GM18517 (cell line): ENCODE data around the gene ZNF326.

Experiments used
- ATAC-seq: cut with Tn5 transposase; IDR thresholded peaks from one replicate; pipeline ENCODE4 v1.9.1; 2021; ENCODE audit warnings: mild to moderate bottlenecking, moderate library complexity; ENCODE audit not compliant: unreplicated experiment

ZNF326 gene, protein sequence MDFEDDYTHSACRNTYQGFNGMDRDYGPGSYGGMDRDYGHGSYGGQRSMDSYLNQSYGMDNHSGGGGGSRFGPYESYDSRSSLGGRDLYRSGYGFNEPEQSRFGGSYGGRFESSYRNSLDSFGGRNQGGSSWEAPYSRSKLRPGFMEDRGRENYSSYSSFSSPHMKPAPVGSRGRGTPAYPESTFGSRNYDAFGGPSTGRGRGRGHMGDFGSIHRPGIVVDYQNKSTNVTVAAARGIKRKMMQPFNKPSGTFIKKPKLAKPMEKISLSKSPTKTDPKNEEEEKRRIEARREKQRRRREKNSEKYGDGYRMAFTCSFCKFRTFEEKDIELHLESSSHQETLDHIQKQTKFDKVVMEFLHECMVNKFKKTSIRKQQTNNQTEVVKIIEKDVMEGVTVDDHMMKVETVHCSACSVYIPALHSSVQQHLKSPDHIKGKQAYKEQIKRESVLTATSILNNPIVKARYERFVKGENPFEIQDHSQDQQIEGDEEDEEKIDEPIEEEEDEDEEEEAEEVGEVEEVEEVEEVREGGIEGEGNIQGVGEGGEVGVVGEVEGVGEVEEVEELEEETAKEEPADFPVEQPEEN

DNA sequence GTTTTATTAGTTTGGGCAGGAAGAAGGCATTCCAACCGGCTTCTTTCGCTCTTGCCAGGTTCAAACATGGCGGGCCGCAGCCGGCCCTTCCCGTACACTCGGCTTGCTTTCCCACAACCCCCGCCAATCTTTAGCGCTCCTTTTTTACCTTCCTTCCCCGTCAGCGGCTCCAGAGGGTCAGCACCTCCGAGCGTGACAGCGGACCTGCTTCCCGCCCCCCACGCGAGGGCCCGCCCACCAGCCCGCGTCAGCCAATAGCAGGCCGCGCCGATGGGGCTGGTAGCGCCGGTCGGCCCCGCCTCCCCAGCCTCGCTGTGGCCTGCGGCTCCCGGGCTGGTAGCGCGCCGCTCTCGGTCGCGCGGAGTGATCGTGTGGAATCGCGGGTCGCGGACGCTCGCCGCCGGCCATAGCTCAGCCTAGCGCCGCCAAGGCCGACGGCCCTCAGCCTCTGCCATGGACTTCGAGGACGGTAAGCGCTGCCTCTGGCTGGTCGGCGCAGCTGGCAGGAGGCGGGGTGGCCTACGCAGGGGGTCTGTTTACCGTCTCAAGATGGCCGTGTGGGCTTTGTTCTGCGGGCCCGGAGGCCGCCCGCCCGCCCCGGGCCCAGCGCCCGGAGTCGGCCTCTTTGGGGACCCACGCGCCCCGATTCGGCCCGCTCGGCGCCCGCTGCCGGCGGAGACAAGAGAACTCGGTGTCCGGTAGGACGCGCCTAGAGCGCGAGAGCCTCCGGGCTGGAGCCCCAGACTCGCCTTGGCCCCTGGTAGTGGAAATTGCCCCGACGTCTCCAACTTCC, at the start of gene ZNF326:
Gene ZNF326 (plus strand): TSS at position 306 of the 793 bp plus-strand sequence. CDS start 148 bp downstream, at position 454.
- peak; percentile 88 for ATAC-seq

DNA sequence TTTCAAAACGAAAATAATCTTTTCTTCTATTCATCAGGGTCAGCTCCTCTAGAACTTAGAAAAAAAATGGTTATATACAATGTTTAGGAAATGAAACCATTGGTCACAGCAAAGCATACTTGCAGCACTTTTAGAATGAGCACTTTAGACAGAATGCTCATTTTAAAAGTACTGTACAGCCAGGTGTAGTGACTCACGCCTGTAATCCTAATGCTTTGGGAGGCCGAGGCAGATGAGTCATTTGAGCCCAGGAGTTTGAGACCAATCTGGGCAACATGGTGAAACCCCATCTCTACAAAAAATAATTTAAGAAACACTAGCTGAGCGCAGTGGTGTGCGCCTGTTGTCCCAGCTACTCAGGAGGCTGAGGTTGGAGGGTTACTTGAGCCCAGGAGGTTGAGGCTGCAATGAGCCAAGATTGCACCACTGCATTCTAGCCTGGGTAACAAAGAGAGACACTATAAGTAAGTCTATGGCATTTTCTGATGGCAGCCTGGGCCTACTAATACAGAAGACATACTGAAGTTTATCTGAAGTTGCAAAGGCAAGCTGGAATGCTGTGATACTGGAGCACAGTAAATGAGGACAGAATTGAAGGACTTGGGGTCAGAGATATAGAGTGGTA, 48.9 kb upstream of the ZNF326 start:
- peak; percentile 84 for ATAC-seq

DNA sequence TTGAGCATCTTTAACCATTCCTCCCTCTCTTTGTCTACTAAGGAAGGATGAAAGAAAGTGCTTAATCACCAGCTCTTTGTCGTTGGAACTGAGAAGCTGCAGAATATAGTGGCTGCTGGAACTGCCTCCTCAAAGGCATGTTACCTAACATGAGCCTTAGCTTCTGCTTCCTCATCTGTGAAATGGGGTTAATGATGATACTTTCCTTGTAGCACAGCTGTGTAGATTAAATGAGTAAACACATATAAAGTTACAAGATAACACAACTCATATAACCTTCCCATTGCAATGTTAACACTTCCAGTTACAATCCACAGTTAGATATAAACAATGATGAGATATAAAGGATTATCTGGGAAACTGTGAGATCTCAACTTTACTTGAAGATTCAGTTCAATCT, 48.4 kb upstream of the ZNF326 start:
- no peak for ATAC-seq

DNA sequence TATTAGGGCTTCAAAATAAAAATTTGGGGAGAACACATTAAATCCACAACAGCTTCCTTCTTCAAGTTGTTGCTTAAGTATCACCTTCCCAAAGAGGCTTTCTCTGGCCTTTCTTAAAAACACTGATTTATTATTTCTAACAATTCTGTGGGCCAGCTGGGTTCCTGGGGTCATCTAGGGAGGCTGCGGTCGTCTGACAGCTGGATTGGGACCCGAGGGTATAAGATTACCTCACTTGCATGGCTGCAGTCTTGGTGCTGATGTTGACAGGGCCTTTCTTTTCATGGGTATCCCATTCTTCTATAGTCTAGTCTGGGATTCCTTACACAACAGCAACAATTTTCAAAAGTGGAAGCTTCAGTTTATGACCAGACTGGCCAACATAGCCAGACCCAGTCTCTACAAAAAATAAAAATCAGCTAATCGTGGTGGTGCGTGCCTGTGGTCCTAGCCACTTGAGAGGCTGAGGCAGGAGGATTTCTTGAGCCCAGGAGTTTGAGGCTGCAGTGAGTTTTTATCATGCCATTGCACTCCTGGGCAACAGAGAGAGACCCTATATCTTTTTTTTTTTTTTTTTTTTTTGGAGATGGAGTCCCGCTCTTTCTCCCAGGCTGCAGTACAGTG, 46.1 kb upstream of the ZNF326 start:
- no peak for ATAC-seq

DNA sequence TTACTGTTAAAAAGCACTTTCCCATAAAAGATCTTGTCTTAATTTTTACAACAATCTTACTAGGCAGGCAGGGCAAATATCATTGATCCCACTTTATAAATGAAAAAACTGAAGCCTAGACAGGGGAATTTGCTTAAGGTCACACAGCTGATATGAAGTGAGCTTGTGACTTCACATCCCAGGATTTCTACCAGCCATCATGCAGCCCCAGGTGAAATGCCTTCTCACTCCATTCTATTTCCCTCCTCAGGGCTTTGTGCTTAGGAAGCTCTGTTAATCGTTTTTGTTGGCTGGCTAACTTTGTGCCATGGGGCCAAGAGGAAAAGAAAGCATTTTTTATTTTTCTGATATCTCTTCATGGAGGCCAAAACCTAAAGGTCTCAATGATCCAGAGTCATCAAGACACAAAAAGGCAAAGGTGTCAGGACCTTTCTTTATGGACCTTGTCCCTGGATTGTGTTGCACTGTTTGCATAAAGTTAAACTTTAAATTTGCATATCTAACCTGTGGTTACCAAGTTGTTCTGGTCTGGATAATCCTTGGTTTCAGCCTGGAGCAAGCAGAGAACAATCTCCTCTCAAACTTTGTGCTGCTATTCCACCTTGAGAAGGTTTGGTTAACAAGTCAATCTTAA, 44.8 kb upstream of the ZNF326 start:
- ATAC-seq: no peak

DNA sequence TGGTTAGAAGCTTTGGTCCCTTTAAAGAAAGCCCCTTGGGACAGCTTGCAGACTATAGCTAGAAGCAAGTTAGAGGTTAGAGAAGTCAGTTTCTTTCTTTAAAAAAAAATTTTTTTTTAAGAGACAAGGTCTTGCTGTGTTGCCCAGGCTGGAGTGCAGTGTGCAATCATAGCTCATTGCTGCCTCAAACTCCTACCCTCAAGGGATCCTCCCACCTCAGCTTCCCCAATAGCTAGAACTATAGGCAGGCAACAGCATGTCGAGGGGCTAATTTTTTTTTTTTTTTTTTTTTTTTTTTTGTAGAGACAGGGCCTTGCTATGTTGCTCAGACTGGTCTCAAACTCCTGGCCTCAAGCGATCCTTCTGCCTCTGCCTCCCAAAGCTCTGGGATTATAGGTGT, 44.2 kb upstream of the ZNF326 start:
- ATAC-seq: no peak

DNA sequence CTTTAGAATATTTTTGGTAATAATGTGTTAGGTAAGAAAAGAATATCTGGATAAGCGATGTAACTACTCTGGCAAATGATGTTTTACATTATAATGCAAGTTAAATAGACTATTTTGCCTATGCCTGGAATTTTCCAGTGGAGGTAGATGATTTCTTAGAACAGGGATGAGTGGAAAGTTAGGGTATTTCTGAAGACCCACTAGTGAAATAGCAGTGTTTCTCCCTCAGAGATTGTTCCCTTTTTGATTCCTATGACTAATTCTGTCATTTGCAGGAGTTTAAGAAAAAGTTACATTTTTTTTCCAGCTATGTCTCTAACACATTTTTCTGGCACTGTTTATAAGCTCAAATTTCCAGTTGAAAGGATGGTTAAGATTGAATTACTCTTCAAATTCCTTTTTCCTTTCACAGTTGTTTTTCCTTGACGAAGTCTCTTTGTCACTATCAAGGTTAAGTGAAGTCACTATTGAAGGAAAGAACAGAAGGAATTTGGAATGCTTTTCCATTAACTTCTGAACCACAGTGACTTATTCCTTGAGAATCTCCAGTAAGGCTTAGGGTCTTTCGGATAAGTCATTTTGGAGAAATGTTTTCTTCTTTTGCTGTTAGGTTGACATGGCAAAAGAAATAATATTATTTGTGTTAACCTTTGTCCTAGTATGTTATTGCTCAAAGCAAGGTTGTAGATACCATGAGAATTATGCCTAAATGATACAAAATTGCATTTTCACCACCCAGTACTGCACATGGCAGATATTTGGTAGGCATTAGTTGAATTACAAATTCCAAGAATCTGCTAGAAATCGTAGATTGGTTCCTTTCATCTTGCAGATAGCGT, 42.9 kb upstream of the ZNF326 start:
- ATAC-seq: no peak

DNA sequence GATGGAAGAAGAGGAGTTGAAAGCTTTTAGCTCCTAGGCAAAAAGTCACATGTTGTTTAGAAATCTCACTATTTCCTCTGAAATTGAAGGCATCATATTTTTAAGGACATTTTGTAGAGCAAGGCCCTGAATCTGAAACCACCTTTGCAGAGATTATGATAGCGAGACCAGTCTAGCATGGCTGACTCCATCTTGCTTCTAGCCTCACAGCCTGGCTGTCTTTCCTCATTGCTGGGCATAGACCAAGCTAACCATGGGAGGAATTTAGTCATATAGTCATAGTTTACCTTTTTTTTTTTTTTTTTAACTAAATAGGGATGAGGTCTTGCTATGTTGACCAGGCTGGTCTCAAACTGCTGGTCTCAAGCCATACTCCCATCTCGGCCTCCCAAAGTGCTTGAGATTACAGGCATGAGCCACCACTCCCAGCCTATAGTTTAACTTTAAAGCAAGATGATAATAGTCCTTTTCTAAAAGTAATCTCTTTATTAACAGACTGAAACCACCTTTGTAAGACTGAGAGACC, 42.2 kb upstream of the ZNF326 start:
- ATAC-seq: no peak

DNA sequence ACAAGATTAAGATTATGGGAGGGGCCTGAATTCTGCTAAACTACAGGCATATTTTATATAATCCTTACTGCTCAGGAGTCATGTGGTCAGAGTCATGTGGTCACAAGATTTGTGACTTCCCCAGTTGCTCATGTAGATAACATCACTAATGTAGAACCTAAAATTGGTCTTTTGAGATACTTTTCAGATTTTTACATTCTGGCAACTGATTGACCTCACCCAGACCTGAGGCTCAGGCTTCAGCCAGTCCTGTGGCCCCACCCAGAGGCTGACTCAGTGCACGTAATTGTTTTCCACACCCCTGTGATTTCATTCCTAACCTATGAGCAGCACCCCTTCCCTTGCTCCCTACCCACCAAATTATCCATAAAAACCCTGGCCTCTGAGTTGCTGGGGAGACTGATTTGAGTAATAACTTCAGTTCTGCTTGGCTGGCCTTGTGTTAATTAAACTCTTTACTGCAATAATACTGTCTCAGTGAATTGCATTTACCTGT, 41.7 kb upstream of the ZNF326 start:
- ATAC-seq: no peak

DNA sequence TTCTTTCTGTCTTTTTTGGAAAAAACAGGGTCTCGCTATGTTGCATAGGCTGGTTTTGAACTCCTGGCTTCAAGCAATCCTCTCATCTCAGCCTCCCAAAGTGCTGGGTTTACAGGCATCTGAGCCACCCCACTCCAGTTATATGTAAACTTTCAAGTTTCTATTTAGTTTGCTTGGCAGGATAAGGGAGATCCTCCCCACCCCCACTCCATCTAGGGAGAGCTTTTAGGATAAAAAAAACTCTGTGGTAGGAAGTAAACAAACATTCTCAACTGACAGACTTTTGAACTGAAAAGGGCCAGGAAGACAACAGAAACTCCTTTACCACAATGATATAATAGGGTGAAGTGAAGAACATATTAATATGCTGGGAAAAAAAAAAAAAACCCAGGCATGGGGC, 41.0 kb upstream of the ZNF326 start:
- no peak for ATAC-seq

DNA sequence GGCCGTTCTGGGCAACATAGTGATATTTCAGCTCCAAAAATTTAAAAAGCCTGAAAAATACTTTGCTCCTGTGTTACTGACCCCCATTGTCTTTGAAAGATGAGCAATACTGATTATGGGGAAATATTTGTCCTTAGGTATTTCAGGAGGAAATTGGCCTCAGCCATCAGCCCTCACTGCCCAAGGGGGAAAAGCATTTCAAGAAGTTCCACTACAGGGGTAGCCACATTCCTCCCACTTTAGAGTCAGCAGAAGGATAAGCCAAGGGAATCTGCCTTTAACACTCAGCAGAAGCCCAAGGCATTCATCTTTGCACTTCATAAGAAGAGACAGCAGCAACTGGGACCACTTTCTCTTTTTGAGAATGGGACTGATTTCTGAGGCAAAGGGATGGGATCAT, 40.5 kb upstream of the ZNF326 start:
- ATAC-seq: no peak

DNA sequence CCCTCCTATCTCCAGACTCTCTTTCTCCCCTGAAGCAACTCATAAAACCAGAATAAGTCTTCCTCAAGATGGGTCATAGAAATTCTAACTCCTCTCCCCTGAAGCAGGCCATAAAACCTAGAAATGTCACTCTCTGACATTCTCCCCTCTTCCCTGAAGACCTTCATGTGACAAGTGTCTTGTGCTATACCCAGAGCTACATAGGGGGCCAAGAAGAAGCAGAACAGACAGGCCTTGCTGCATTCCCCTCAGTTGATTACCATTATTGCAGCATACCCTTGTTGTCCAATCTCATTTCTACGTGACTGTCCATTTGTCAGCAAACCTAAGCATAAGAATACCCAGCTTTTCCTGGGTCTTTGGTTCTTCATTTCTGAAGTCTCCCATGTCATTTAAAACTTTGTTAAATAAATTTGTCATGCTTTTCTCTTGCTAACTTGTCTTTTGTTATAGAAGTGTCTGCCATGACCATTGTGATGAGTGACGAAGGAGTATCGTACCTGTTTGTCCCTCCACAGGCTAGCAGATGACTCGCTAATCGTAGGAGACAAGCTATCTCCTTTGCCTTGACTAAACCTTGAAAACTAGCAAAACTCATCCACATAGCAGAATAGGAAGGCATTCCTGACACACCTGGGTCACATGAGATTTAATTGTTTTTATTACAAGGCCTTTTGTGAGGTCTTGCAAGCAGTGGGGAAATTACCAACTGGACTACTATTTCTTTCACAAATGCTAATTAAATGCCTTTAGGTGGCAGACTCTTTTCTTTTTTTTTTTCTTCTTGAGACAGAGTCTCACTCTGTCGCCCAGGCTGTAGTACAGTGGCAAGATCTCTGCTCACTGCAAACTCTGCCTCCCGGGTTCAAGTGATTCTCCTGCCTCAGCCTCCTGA, 39.4 kb upstream of the ZNF326 start:
- ATAC-seq: no peak

DNA sequence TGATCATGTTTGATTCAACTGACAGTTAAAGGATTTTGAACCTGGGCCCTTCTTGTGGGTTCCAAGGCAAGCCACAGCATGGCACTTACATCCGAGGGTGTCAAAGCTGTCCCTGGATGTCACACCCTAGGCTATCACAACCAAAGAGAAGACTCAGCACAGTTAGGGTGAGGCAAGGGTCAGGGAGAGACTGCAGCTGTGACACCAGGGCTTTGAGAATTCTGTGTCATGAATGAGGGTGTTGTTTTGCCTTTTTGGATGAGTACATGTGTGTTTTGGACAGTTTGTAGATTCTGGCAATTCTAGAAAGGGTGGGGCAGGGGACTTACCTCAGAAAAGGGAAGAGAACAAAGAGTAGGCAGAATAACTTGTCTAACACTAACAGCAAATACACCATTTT, 37.8 kb upstream of the ZNF326 start:
- ATAC-seq: no peak

DNA sequence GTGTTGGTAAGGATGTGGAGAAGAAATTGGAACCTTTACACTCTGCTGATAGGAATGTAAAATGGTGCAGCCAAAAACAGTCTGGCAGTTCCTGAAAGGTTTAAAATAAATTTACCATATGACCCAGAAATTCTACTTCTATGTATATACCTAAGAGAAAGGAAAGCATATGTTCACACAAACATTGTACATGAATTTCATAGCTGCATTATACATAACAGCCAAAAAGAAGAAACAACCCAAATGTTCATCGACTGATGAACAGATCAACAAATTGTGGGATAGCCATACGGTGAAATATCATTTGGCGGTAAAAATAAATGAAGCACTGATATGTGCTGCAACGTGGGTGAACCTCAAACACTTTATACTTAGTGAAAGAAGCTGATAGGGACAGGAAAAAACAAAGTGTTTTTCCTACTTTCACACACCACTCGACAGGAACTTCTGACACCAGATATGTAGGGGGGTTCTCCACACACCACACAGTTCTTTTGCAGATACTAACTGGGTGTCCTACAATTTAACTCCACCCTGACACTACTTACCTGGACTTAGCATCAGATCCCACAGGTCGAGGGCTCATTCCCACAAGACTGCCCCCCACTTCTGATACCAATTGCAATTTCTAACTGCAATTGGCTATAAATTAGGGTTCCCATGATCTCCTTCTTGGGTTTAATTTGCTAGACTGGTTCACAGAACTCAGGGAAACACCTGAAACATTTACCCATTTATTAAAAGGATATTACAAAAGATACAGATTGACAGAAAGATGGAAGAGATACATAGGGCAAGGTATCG, 35.9 kb upstream of the ZNF326 start:
- ATAC-seq: no peak

DNA sequence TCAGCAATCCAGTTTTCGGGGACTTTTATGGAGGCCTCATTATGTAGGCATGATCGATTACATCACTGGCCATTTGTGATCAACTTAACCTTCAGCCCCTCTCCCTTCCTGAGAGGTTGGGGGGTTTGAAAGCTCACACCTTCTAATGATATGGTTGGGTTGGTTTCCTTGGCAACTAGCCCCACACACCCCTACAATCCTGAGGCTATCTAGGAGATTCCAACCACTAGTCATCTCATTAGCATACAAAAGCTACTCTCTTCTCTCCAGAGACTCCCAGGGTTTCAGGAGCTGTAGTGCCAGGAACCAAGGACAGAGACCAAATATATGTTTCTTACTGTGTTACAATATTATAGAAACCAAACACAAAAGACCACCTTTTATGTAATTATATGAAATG, 35.2 kb upstream of the ZNF326 start:
- ATAC-seq: no peak

DNA sequence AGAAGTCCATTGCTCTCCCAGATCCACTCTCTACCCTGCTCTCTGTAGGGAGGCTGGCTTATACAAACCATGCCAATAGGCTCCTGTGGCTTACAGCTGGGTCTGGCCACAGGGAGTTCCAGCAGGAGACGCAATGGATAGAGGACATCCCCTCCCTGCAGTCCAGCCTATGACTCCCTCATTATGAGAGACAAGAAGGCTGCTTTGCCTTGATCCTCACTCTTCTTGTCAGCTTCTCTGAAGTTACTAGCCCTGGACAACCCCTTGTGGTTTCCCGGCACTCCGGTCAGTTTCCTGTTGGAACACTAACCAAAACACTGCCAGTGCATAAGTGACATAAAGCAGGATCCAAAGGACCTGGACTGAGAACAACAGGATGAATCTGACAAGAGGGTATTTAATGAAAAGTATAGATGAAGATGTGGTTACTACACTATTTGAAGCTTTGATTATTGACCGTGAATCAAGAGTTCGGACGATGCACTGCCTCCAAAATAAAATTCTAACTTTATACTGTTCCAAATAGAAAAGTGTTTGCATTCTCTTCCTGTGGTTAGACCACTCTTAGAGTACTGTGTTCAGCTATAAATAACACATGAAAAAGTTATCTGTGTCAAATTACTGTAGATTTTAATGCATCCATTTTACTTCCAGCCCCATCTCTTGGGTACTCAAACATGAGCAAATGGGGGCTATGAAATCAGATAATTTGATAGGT, 32.7 kb upstream of the ZNF326 start:
- ATAC-seq: no peak

DNA sequence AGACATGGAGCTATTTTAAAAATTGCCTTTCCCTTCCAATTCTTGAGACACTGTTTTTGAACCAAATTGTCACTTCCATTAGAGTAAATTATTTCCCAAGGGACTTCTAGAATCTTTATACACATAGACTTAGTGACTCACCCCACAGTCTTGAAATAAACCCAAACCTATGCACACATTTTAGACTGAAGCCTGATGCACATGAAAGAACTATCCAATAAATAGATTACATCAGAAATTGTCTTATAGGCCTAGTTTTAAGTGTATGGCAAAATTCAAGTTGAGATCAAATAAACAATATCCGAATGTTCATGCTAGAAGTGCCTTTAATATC, 32.2 kb upstream of the ZNF326 start:
- ATAC-seq: no peak
